ENCODE measurements around the gene CTIF.

GRCh38 chr18:48831113-48831759 is 292.4 kb downstream of the CTIF start:
- no peak for TF ChIP-seq CTCF (IDR thresholded peaks at IDR 0.05)
- no peak for TF ChIP-seq POLR2A (IDR thresholded peaks at IDR 0.05)
